GM18907 (cell line): ENCODE measurements around the gene OSM.

Source experiments
- ATAC-seq: cut with Tn5 transposase; IDR thresholded peaks from one replicate; pipeline ENCODE4 v1.9.1; 2021; ENCODE audit warnings: mild to moderate bottlenecking, moderate library complexity; ENCODE audit not compliant: unreplicated experiment

Gene OSM

DNA sequence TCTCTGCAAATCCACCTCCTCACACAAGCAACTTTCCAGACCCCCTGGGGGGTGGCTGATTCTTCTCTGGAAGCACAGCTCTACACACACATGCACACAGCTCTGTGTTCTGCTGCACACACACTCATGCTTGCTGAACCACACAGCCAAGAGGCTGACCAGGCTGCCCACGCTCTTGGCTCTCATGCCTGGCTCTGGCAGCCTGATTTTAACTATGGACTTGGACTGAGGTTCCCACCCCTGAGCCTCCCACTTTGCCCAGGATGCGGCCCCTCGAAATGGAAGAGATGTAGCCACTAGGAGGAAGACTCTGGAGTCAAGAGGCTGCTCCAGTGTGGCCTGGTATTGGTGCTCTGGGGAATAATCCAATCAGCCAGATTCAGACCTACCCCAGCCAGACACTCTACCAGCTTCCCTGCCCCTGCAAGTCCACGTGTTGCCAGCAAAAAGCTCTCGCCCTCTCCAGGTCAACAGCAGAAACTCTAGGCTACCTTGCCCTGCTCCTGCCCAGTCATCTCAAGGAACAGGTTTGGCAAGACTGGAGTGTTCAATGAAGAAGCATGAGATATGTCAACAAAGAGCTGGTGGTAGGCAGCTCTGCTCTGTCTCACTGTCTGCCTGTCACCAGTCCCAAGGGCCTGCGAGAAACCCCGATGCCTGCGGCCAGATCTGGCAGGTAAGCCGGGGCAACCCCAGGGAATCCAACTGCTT is 31.5 kb upstream of the OSM start:
- no peak for ATAC-seq

DNA sequence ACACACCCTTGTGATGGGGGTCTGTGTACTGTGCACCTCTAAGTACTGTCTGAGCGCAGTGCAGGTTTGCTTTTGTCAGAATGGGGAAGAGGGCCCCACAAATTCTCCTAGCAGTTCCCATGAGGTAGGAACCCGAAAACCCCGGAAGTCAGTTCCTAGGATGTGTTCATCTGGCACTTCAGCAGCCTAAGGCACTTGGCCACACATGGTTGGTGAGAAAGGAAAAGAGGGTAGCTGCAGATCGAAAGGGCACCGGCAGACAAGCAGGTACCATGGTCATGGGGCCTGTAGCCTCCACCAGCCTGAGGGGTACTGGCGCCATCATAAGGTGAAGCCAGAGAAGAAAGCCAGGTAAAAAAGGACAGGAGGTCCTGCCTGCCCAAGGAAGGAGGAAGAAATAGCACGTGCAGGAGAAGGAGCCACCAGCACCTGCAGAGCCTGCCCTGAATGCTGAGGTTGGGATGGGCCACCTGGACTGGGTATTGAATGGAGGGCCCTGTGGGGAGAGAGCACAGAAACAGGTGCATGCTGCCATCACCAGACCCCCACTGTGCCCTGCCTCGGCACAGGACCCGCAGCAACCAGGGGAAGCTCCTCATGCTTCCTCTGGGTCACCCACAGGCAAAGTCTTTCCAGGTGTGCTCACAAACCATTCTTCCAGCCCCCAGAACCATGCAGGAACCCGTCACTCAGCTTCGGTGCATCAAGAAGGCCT is 30.8 kb upstream of the OSM start:
- ATAC-seq = no peak

DNA sequence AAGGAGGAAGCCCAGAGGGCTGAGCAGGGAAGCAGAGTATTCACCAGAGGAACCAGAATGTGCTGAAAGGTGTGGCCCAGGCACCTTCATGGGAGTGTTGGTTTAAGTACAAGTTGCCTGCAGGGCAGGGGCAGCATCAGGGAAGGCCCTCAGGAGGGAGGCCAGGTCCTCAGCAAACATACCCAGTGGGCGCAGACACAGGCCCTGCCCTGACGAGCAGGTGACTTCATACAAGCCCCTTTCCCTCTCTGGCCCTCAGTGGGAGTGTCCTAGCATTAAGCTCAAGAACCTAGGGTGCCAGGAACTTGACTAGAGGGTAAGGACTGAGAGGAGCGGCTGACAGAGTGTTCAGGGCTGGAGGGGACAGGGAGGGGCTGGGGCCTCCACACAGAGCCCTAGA is 30.2 kb upstream of the OSM start:
- ATAC-seq = no peak

DNA sequence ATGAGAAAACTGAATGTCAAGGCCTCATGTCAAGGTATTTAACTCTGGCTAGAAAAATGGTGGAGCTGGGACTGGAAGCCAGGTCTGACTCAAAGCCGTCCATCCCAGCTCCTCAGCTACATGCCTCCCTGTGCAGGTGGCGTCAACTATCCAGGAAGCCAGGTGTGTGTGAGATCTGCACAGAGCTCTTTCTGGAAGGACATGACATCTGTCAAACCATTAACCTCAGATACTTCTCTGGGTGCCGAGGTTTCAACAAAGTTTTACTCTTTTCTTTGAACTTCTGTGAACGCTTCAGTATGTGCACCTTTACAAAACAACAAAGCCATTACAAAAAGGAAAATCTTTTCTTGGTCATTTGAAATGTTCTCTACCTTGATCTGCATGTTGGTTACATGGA is 29.7 kb upstream of the OSM start:
- no peak for ATAC-seq

DNA sequence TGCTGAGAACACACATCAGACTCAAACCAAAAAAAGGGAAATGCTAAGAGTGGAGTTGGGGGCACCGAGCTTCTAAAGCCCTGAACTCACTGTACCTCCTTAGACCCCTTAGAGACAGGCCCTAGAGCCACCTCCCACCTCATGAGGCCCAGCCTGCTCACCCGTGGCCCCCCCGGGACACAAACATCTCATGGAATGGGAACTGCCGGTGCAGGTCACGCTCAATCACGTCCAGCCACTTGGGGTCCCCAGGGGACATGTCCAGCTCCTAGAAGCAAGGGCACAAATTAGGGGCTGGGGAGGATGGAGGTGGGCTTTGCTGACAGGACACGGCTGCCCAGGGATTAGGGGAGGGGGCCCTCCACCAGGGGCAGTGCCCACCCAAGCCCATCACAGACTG is 28.9 kb upstream of the OSM start:
- ATAC-seq = no peak

DNA sequence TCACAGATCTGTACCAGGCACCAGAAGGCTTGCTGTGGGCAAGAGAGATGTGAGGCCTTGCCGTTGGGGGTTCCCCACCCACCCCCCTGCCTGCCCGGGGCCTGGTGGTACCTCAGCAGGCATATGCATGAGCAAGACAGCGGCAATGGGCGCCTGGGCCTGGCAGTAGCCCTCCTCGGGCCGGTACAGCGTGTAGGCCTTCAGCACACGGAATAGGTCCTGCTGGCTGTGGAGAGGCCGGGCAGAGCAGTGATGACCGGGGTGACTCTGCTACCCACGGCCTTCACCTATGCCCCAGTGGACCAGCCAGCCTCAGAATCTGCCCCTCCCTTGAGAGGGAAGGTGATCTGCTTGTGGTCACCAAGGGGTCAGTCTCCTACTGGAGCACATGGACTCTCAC is 28.2 kb upstream of the OSM start:
- ATAC-seq = no peak

DNA sequence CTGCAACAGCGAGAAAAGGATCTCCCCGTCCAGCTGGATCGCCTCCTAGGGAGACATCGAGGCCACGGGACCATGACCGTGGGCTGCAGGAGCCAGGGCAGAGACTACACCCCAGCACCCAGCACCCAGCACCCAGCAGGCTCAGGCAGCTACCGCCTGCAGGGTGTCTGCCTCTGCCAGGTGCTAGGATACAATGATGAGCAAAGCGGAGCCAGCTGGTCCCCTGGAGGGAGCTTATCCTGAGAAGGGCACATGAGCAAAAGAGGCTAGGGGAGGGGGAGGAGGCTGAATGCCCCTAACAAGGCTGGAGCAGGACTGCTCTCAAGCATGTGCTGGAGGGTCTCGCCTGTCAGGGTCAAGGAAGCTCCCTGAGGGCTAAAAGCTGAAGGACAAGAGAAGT is 27.4 kb upstream of the OSM start:
- ATAC-seq = no peak

DNA sequence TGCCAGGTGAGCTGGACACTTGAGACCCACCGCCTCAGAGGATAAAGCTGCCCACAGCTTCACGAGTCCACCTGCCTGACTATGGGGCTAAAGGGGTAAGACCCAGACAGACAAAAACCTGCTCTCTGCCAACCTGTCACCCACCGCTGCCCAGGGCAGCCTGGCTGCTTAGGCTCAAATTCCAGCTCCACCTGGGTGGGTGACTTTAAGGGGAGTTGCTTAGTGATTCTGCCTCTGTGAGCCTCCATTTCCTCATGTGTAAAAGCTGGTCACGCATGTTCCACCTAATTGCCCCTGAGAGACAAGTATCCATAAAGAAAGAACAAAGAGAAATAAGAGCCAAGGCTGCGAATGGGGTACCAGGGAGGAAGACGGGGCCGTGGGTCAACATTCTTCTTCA is 26.4 kb upstream of the OSM start:
- no peak for ATAC-seq

DNA sequence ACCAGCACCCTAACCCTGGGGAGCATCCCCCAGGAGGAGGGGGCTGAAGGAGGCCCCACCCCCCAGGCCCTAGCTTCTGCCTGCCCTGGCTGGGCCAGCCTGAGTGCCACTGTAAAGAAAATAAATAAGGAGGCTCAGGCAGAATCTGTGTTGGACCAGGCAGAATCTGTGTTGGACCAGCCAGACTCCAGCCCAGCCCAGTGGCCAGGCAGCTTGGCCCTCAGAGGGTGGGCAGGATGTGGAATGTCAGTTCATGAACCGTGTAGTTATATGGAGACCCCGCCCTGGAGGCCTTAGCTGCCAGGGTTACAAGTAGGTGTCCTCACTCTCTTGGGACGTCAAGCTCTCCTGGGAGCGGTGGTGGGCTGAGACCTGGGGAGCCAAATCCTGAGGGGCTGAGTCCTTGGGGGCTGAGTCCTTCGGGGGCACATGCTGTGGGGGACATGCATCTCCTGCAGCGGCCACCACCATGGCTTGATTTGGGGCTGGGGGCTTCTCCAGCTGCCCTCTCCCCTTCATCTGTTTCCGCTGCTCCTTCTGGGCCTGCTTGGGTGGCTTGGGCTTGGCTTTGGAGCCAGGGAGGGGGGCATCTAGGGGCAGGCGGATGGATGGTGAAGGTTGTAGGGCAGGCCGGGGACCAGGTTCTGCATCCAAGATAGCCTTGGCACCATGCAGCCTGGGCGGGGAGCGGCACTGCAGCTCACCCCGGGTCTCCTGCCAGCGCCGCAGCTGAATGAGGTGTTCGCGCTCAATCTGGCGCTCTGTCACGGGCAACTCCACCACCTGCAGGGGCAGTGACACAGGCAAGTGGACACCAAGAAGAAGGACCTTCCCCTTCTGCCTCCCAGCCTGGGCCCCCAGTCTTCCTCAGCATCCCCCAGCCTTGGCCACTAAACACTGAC is 25.7 kb upstream of the OSM start:
- ATAC-seq = no peak

DNA sequence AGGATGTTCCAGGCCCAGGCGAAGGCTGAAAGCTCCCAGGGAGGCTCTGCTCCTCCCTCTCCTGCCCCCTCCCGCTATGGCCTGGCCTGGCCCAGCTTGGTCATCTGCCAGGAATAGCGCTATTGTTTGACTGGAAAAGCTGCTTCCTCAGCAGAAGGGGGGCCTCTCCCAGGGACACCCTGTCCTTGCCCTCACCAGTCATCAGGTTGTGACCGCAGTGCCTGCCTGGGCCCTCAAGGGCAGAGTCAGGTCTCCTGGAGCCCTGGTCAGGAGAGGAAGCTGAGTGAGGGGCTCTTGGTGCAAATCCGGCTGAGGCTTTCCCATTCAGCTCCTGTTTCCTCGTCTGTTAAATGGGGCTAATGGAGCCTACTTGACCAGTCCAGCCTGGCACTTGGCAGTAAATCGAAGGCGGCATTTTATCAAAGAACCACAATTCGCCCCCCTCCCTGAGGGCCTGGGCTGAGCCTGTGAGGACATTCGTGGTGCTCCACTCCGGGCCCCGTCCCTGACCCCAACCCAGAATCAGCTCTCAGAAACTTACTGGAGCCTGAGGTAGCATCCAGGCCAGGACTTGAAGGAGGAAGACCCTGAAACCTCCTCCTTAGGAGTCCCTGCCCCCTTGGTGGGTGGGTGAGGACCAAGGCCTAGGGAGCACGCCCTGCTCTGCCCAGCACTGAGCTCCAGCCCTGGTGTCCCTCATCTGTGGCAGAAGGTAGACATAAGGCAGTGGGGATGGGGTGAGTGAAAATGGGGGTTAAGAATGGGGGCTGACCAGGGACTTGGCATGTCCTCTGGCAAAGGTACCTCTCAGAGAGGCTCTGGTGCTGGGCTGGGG is 24.6 kb upstream of the OSM start:
- no peak for ATAC-seq

DNA sequence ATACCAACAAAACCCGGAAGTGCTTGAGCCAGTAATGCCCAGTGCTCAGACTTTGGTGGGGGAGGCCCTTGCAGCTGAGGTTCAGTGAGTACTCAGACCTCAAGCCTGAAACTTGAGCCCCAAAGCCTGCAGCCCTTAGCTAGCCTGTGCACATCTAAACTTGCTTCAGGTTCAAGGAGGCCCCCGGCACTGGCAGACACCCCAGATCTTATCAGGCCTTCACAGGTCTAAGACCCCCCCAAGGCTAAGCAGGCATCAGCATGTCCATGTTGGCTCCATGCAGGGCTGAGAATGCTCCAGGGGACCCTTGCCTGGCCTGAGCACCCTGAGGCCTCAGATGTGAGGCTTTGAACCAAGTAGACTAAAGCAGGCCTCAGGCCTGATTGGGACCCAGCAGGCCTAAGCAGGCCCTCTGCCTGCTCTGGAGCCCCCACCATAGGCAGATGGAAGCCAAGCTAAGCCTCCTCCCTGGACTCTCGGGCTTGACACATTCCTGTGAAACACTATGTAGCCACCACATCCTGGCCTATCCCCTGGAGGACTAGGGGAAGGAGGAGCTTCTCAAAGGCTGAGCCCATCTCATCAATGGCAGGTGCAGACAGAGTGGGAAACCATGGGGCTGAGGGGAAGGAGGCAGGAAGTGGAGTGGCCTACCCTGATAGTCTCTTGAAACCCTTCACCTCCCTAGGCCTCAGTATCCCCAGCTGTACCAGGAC is 23.8 kb upstream of the OSM start:
- ATAC-seq = no peak

DNA sequence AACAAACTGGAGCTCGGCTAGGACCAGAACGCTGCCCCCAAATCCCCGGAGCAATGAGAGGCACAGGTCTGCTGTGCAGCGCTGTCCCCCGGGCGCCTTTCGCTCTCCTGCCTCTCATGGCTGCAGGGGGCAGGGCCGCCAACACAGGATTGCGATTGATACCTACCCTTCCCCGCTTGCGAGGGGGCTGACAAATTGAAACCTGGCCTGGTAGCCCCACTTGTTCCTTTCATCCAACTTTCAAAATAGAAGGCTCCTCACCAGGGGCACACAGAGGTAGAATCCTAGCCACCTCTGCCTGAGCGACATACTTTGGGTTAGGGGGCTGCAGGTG is 23.3 kb upstream of the OSM start:
- ATAC-seq = peak; percentile 23

DNA sequence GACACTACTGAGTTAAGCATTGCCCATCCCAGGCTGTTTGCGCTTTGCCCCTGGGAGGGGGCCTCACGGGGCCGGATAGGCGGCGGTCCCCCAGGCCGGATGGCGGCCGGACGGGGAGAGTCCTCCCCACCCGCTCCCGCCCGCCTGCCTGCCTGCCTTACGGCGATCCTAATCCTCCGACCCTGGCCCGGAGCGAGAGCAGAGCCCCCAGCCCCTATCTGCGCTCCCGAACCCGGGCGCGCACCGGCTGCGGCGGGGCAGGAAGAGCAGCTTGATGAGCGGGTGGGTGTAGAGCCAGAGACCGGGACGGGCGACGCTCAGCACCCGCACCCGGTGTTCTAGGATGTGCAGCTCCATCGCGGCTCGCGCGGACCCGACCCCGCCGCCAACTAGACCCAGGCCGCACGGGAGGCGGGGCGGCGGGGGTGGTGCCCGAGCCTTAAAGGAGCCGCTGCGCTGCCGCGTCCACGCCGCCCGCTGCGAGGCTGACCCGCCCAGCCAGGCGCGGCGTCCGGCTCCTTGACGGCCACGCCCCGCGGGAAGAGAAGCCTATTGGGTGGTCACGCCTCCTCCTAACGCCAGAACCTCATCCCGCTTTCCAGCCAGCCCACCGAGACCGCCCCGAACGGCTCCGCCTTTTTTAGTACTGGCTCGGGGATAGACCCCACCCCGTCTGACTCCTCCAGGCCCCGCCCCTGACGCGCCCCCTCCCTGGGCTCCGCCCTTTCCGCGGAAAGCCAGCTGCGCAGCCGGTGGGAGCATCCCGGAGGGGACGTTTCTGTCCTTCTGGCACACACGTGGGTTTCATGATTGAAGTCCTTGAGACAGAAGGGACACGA is 22.7 kb upstream of the OSM start, which contains the start of gene CASTOR1:
Gene CASTOR1, minus strand, starts transcription at position 365 of the 839 bp plus-strand sequence. Its CDS starts 8 bp downstream, at position 357.
- peak; percentile 55 for ATAC-seq

DNA sequence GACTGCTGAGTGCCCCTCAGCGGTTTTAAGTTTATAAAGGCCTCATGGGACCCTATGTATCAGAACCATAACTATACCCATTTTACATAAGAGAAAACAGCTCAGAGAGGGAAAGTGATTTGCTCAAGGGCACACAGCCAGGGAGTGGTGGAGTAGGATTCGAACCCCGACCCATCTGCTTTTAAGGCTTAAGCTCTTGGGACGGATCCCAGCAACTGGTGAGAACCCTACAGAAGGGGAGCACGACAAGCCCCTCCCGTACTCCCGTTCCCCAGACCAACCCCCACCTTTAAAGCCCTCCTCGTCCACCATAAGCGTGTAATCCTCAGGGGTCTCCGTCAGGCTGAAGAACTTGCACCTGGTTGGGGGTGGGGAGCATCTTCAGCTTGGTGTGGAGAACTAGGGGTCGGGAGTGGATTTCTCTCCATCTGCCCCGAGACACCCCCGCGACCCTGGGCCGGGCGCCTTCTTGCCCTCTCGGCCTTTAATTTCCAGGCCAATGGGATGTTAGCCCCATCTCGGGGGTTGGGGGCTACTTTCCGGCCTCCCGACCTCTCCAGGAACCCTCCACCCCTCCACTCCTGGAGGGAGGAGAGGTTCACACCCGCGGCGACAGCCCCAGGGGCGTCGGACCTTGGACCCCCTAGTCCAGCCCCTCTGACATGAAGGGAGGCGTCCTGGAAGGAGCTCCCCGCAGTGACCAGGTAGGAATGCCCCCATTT is 21.9 kb upstream of the OSM start:
- ATAC-seq = no peak

DNA sequence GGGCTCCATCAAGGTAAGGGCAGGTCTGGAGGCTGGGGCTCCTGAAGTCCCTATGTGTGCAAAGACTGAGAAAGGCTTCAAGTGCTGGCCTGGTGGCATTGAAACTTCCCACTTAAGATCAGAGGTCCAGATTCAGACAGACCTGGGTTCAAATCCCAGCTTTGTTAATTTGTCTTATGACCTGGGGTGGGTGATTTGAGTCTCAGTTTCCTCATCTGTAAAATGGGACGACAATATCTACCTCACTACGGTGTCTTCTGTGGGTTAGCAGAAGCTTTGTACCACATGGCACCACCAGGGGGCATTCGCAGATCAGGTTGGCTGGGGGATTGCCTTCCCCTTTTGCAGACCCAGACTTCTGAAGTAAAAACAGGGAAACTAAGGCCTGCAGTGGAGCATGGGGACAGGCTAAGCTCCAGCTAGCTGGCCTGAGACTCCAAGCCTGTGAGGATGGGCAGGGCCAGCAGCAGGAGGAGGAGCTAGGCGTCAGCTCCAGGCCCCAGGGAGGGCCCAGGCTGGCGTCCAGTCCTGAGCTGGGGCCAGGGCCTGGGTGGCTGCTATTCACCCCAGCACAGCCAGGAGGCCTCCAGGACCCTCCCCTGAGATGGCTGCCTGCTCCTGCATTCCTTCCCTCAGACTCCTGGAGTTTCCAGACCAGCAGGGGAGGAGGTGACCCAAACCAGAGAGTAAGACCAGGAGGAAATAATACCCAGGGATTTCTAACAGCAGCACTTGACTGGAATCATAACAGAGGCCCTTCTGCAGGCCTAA is 21.2 kb upstream of the OSM start:
- no peak for ATAC-seq

DNA sequence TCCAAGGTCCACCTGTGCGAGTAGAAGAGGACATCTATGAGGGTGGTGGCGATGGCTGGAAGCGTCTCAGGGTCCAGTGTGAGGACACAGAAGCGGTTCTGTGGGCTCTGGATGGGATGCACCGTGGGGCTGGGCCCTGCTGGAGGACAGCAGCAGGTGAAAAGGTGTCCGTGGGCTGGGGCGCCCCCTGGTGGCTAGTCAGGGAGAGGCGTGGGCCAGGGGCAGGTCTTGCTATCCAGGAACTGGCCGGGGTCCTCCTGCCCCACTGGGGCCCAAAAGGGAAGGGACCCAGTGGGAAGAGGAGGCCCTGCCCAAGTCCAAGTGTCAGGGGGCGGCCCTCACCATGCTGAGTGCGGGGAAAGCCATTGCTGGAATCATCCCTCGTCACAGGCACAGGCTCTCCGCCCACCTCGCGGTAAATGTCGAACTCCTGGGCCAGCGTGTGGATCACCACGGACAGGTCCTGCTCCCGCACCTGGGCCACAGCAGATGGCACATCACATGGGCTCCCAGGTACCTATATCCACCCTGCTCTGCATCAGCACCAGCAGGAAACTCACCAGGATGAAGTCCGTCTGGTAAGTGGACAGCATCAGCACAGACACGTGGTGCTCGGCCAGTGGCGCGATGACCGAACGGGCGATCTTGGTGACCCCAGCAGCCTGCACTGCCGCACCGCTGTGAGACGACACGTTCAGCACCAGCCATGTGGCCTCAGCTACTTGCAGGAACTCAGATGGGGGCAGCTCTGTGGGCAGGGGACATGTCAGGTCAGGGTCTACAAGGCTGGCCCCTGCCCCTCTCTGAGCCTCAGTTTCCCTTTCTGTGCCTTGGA is 20.4 kb upstream of the OSM start:
- no peak for ATAC-seq

DNA sequence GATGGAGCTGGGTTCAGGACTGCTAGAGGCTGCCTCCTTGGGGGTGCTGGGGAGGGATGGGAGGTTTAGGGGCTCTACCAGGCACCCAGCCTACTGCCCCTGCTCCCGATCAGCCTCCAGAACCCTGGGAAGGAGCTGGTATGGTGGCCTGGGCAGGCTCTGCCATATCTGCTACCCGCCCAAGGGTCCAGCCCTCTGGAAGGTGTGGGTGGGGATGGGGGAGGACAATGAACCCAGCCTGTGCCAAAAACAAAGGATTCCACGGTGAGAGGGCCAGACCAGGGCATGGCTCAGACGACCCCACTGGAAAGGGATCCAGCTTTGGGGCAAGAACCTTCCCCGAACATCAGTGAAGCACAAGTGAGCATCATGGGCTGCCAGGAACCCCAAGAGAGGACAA is 19.7 kb upstream of the OSM start:
- no peak for ATAC-seq
